ENCODE results near the gene SLC25A42. TPM values are rescaled to one million over a fixed set of nuclear protein-coding genes. Genes with fewer than 3 reads are reported as not detected.

The SLC25A42 gene
- total and polyA plus RNA-seq, 2 donors (not counting 3 experiments of a cell fraction or from before 2014, with no cell fraction given), result 6.2 to 6.3 TPM

DNA sequence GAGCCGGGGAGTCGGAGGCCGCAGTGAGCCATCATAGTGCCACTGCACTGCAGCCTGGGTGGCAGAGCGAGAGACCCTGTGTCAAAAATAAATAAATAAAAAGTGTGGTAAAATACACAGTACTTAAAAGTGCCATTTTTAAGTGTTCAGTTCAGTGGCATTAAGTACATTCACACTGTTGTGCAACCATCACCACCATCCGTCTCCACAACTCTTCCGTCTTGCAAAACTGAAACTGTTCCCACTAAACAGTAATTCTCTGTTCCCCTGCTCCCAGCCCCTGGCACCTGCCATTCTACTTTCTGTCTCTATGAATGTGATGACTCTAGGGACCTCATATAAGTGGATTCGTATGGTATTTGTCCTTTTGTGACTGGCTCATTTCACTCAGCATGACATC is 13.3 kb downstream of the SLC25A42 start:
- no peak overlapping the region for H3K27ac ChIP-seq (ENCODE audit: insufficient read depth, low read depth, low read length)
- no peaks in the 10 kb centered on the region for H3K4me1 ChIP-seq (ENCODE audit: control insufficient read depth, extremely low read depth, insufficient read depth, low read length)
- no peaks in the 10 kb centered on the region for H3K36me3 ChIP-seq (ENCODE audit: control insufficient read depth in 2 of 2, extremely low read depth in 1 of 2, insufficient read depth in 2 of 2, low read length in 2 of 2)
- no TSS peak for BruUV-seq (replicated peaks)
- H3K79me2 ChIP-seq (ENCODE audit: control insufficient read depth, insufficient read depth, low read length), result no peaks in the 10 kb centered on the region
- DNase-seq (ENCODE audit: low read depth, low spot score), result no peak
- H3K9me1 ChIP-seq (replicated peaks; ENCODE audit: control insufficient read depth, extremely low read depth, insufficient read depth, low read length), result no peaks in the 10 kb centered on the region
- no peaks in the 10 kb centered on the region for H4K20me1 ChIP-seq (replicated peaks; ENCODE audit: control insufficient read depth, extremely low read depth, insufficient read depth, low read length)
- ChIA-PET POLR2A (no interaction called here), CTCF (no interaction called here)
- H3K4me3 ChIP-seq (replicated peaks in 1 of 3; ENCODE audit: insufficient read depth in 1 of 3, low read depth in 1 of 3, low read length in 3 of 3), result no peak overlapping the region
- no peak for FAIRE-seq
- no peaks in the 10 kb centered on the region for H3K27me3 ChIP-seq (ENCODE audit: control insufficient read depth in 2 of 2, insufficient read depth in 2 of 2, low read length in 2 of 2)
- no peak for TF ChIP-seq FOS (IDR thresholded peaks at IDR 0.05; ENCODE audit: borderline replicate concordance, insufficient read depth, low read length)
- no peak for TF ChIP-seq POLR2A (IDR thresholded peaks at IDR 0.05; ENCODE audit: low read depth, low read length)
- TF ChIP-seq JUN (IDR thresholded peaks at IDR 0.05; ENCODE audit: borderline replicate concordance, insufficient read depth, insufficient read length, low read depth), result no peak
- TF ChIP-seq, protein P1, sequence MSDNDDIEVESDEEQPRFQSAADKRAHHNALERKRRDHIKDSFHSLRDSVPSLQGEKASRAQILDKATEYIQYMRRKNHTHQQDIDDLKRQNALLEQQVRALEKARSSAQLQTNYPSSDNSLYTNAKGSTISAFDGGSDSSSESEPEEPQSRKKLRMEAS (IDR thresholded peaks at IDR 0.05; ENCODE audit: insufficient read depth, insufficient read length), result no peak
- TF ChIP-seq GATA2 (IDR thresholded peaks at IDR 0.05; ENCODE audit: insufficient read depth, insufficient read length, low read depth, low read length), result no peak
- TF ChIP-seq MYC (IDR thresholded peaks at IDR 0.05; ENCODE audit: low read depth, low read length), result no peak
- TF ChIP-seq, protein P2, sequence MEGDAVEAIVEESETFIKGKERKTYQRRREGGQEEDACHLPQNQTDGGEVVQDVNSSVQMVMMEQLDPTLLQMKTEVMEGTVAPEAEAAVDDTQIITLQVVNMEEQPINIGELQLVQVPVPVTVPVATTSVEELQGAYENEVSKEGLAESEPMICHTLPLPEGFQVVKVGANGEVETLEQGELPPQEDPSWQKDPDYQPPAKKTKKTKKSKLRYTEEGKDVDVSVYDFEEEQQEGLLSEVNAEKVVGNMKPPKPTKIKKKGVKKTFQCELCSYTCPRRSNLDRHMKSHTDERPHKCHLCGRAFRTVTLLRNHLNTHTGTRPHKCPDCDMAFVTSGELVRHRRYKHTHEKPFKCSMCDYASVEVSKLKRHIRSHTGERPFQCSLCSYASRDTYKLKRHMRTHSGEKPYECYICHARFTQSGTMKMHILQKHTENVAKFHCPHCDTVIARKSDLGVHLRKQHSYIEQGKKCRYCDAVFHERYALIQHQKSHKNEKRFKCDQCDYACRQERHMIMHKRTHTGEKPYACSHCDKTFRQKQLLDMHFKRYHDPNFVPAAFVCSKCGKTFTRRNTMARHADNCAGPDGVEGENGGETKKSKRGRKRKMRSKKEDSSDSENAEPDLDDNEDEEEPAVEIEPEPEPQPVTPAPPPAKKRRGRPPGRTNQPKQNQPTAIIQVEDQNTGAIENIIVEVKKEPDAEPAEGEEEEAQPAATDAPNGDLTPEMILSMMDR (IDR thresholded peaks at IDR 0.05; ENCODE audit: extremely low read depth in 1 of 2, insufficient read depth in 1 of 2, low read depth in 1 of 2, low read length in 2 of 2), result no peak
- no peak for TF ChIP-seq EZH2 (IDR thresholded peaks at IDR 0.05; ENCODE audit: borderline replicate concordance, low read depth, low read length, severe bottlenecking)
- no peak for TF ChIP-seq POLR2AphosphoS5 (IDR thresholded peaks at IDR 0.05; ENCODE audit: insufficient read depth, low read depth, low read length)
- no peak overlapping the region for H2AFZ ChIP-seq (ENCODE audit: low read depth, low read length)
- intact Hi-C loops (cut with micrococcal nuclease) (no loop called here), dilution Hi-C loops (cut with MboI; ENCODE audit: extremely low pct_ligation_motif_present, low sequenced_read_pairs) (no loop called here)
- H3K4me2 ChIP-seq (ENCODE audit: insufficient read depth, low read length), result no peak overlapping the region
- H3K9me3 ChIP-seq (replicated peaks; ENCODE audit: control insufficient read depth, insufficient read depth, low read length), result no peaks in the 10 kb centered on the region
- H3K9ac ChIP-seq (replicated peaks; ENCODE audit: extremely low read depth, insufficient read depth, low read length), result no peak overlapping the region
